ENCODE measurements around the gene DOCK9.

DNA sequence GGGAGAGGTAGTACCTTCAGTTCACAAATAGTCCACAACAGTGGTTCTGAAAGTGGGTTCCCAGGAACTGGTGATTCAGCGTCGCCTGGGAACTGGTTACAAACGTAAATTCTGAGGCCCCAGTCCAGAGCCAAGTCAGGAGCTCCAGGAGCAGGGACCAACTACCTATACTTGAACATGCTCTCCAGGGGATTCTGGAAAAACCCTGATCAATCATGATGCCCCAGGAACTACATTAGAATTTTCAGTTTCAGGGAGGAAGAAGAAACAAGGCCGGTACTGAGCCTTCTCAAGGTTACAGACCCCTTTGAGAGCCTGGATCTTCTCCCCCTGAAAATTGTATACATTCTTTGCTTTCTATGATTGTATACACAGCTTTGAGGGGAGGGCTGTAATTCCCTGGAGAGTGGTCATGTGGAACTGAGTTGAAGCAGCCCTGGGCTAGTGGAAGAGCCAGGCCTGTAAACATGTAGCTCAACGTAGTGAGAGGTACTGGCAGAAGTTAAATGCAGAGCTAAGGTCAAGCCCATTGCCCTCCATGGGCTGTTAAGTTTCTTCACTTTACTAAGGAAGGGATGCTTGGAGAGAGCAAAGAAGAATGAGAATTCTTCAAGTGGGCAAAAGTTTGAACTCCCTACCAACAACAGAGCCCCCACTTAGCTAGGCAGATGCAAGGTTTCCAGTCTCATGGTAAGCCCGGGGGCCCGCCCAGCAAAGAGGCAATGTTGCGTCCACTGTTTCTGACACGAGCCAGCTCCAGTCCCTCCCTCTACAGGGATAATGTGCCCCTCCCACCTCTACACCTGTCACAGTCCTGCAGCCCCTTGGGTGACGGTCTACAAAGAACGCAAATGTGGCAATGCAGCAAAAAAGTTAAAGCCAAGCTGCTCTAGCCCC, 17.0 kb downstream of the DOCK9 start:
- TF ChIP-seq, protein P1, sequence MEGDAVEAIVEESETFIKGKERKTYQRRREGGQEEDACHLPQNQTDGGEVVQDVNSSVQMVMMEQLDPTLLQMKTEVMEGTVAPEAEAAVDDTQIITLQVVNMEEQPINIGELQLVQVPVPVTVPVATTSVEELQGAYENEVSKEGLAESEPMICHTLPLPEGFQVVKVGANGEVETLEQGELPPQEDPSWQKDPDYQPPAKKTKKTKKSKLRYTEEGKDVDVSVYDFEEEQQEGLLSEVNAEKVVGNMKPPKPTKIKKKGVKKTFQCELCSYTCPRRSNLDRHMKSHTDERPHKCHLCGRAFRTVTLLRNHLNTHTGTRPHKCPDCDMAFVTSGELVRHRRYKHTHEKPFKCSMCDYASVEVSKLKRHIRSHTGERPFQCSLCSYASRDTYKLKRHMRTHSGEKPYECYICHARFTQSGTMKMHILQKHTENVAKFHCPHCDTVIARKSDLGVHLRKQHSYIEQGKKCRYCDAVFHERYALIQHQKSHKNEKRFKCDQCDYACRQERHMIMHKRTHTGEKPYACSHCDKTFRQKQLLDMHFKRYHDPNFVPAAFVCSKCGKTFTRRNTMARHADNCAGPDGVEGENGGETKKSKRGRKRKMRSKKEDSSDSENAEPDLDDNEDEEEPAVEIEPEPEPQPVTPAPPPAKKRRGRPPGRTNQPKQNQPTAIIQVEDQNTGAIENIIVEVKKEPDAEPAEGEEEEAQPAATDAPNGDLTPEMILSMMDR (IDR thresholded peaks at IDR 0.05): no peak
- TF ChIP-seq MXI1 (IDR thresholded peaks at IDR 0.05; ENCODE audit: low read depth, low read length) (no peak), POLR2AphosphoS5 (IDR thresholded peaks at IDR 0.05; ENCODE audit: low read depth, low read length) (no peak), EP300 (IDR thresholded peaks at IDR 0.05; ENCODE audit: borderline replicate concordance in 1 of 2, low read depth in 1 of 2, low read length in 1 of 2) (no peak), EZH2phosphoT487 (IDR thresholded peaks at IDR 0.05; ENCODE audit: borderline replicate concordance, low read depth) (no peak), TCF12 (IDR thresholded peaks at IDR 0.05) (no peak)
- TF ChIP-seq, protein P2, sequence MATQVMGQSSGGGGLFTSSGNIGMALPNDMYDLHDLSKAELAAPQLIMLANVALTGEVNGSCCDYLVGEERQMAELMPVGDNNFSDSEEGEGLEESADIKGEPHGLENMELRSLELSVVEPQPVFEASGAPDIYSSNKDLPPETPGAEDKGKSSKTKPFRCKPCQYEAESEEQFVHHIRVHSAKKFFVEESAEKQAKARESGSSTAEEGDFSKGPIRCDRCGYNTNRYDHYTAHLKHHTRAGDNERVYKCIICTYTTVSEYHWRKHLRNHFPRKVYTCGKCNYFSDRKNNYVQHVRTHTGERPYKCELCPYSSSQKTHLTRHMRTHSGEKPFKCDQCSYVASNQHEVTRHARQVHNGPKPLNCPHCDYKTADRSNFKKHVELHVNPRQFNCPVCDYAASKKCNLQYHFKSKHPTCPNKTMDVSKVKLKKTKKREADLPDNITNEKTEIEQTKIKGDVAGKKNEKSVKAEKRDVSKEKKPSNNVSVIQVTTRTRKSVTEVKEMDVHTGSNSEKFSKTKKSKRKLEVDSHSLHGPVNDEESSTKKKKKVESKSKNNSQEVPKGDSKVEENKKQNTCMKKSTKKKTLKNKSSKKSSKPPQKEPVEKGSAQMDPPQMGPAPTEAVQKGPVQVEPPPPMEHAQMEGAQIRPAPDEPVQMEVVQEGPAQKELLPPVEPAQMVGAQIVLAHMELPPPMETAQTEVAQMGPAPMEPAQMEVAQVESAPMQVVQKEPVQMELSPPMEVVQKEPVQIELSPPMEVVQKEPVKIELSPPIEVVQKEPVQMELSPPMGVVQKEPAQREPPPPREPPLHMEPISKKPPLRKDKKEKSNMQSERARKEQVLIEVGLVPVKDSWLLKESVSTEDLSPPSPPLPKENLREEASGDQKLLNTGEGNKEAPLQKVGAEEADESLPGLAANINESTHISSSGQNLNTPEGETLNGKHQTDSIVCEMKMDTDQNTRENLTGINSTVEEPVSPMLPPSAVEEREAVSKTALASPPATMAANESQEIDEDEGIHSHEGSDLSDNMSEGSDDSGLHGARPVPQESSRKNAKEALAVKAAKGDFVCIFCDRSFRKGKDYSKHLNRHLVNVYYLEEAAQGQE (IDR thresholded peaks at IDR 0.05; ENCODE audit: low read depth, low read length): no peak

Measured in SK-N-SH (cell line).